Keratinocyte (primary cell): ENCODE results near the gene DPYD.

Experiments
- EZH2 ChIP-seq: IDR thresholded peaks from one replicate; pipeline ENCODE4 v1.6.1; 2012; ENCODE audit warnings: inconsistent platforms, mild to moderate bottlenecking, low read length, moderate library complexity
- TF ChIP-seq, protein P1 (sequence below), 3 experiments: IDR thresholded peaks in 1 of 3; conservative IDR thresholded peaks in 1 of 3; optimal IDR thresholded peaks in 1 of 3; 2 replicates in 2 of 3; 3 replicates in 1 of 3; pipeline versions ENCODE3 to v1.5.1; 2011; ENCODE audit warnings: low read length in 3 of 3, mild to moderate bottlenecking in 3 of 3, moderate library complexity in 2 of 3, control low read depth in 1 of 3, inconsistent platforms in 1 of 3; ENCODE audit not compliant: insufficient read depth in 2 of 3; ENCODE audit errors: extremely low read depth in 1 of 3

- TF ChIP-seq, protein P1, sequence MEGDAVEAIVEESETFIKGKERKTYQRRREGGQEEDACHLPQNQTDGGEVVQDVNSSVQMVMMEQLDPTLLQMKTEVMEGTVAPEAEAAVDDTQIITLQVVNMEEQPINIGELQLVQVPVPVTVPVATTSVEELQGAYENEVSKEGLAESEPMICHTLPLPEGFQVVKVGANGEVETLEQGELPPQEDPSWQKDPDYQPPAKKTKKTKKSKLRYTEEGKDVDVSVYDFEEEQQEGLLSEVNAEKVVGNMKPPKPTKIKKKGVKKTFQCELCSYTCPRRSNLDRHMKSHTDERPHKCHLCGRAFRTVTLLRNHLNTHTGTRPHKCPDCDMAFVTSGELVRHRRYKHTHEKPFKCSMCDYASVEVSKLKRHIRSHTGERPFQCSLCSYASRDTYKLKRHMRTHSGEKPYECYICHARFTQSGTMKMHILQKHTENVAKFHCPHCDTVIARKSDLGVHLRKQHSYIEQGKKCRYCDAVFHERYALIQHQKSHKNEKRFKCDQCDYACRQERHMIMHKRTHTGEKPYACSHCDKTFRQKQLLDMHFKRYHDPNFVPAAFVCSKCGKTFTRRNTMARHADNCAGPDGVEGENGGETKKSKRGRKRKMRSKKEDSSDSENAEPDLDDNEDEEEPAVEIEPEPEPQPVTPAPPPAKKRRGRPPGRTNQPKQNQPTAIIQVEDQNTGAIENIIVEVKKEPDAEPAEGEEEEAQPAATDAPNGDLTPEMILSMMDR (optimal IDR thresholded peaks at IDR 0.05 in 1 of 3, IDR thresholded peaks at IDR 0.05 in 1 of 3, conservative IDR thresholded peaks at IDR 0.05 in 1 of 3; ENCODE audit: extremely low read depth in 1 of 3, insufficient read depth in 2 of 3, low read length in 3 of 3): no peak
- no peak for TF ChIP-seq EZH2
Observed at GRCh38 chr1:97621955-97622354, 298.9 kb downstream of the DPYD start.
